Activated T-helper 9 cell treated with anti-CD3 and anti-CD28 coated beads, Interleukin-2, amount 50 U/mL, for 16 hours (primary cell): ENCODE measurements around the gene STIMATE.

Experiments used
- DNase-seq: peaks from one replicate; pipeline ENCODE4 v3.0.0-alpha.2; 2020; ENCODE audit warnings: low read depth

Gene STIMATE

DNA sequence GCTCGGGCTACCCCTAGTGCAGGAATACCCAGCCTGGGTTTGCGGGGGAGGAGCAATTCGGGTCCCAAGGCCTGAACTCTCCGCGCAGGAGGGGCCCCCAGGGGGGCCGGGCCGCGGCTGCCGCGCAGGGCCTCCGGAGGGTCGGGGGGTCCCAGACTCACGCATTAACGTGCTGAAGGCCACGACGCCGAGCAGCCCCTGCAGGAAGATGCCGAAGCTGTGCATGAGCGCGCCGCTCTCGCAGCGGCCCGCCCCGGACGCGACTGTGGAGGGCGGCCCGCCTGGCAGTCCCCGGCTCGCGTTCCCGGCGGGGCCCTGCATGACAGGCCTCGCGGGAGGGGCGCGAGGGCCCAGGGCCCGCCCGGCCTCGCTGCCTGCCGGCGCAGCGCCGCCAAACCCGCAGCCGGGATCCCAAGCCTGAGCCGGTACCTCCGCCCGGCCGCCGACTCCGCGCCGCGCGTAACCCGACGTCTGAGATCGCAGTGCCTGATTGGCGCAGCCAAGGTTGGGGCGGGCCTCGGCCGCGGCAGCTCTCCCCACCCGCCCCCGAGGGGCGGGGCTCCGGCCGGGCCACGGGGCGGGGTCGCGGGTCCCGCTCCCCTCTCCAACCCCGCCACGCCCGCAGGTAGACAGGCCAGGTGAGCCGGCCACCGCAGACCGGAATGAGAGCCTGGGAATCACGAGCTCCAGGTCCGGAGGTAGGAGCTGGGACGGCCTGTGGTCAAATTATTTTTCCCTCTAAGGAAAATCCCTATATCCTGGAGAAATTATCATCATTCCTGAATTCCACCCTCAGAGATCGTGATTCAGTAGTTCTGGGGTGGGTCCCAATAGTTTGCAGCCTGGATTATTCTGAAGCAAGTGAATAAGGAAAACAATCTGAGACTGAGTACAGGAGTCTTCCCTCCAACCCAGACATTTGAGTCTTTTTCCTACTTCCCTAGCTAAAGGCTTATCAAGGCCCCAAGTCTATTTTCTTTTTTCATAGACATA, at the start of gene STIMATE:
TSS of gene STIMATE (minus strand) at position 419 of the 993 bp plus-strand sequence. CDS start at position 321, 98 bp downstream.
- peak; percentile 82 for DNase-seq

DNA sequence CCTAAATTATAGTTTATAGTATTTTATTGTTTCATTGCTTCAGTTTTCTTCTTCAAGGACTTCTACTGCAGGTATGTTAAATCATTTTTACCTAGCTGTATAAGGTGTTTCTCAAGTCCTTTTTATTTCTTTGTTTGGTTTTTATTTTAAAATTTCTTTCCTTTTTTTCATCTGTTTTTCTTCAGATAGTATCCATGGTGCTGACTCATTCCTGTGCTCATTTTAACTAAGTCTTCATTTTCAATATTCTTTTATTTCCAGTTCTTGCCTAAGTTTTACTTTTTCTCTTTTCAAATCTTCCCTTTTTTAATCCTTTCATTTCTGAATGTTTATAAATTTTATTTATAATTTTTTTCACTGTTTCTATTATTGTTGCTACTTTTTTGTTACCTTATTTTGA, 42.3 kb upstream of the STIMATE start:
- no peak for DNase-seq

DNA sequence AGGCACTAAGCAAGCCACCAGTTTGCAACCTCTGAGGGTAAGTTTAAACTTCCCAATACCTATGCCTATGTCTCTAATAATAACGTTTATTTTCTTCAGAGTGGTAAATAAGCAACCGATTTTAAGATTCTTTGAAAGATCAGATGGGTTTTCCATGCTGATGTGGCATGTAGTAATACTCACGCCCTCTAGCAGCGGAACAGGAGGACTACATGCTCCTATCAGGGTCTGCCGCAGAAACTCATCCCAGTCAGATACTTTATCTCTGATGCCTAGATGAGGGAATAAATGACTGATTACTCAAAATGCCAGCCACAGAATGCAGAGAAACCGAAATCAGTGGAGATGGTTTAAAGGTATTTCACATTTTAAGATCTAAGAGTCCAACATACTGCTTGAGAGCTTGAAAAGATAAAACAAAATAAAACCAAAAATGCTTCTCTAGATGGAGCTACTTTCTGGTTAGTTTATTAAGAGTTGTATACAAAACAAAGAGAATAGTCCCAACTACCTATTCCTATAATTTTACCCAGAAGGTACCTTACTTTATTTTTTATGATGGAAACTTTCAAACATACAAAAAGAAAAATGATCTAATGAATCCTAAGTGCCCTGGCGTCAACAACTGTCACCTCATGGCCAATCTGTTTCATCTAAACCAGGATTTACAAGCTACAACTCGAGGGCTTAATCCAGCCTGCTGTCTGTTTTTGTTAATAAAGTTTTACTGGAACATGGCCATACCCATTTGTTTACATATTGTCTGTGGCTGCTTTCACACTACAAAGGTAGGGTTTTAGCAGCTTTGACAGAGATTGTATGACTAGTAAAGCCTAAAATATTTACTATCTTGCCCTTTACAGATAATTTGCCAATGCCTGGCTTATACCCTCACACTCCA, 37.5 kb upstream of the STIMATE start:
- peak; percentile 34 for DNase-seq

DNA sequence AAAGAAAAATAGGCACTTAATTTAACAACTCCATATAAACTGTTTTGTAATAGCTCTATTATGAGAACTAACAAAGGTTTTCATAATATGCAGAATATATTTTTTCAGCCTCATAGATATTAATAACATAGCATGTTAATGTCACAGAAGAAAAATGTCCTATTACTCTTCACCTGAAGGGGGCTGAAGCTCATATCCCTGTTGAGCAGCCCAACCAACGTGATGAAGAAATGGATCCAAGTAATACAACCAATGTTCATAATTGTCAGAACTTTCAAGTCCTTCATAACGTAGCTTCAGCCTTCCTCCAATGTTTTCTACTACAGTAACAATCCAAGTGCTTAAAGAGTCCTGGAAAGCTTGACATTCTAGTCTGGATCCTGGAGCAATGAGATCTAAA, 34.5 kb upstream of the STIMATE start:
- DNase-seq, result no peak

DNA sequence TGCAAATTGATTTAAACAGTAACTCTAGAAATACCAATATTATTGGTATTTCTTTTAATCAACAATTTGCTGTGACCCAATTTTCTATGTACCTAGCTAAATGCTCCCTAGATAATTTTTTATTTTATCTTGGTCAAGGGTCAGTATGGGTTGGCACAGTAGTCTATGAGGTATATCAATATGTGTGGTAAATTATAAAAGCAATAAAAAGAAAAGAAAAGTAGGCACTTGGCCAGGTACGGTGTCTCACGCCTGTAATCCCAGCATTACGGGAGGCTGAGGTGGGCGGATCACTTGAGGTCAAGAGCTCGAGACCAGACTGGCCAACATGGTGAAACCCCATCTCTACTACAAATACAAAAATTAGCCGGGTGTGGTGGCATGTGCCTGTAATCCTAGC, 34.0 kb upstream of the STIMATE start:
- DNase-seq, result no peak

DNA sequence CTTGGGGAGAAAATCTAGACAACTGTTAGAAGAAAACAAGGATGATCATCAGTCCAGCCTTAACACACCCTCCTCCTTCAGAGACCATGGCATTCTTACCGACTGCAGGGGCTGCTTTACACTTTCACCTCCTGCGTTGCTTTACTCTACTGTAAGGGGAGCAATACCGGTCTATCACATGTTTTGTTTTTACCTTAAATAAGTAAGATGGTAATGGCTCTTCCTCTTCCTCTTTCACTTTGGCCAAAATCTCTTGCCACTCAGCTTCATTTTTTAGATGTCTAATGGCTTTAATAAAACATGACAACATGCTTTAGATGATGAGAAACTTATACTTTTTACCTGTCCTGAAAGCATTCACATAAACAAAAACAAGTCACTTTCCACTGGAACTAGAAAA, 33.4 kb upstream of the STIMATE start:
- no peak for DNase-seq

DNA sequence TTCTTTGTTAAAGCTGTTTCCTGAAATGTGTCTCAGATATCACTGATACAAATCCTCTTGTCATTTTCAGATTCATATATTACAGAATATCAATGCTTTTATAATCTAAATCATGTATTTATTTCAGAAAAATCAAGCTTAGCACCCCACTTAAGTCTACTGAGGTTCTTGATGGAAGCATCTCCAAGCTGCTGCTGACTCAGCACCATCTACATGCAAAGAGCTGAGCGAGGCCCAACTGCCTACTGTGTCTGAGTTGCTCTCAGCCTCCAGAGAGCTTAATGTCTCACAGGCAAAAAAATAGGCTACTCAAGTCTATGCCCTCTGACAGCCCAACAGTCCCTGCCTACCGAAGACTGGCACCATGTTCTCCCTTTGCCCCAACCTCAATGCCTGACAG, 29.2 kb upstream of the STIMATE start:
- DNase-seq, result no peak

DNA sequence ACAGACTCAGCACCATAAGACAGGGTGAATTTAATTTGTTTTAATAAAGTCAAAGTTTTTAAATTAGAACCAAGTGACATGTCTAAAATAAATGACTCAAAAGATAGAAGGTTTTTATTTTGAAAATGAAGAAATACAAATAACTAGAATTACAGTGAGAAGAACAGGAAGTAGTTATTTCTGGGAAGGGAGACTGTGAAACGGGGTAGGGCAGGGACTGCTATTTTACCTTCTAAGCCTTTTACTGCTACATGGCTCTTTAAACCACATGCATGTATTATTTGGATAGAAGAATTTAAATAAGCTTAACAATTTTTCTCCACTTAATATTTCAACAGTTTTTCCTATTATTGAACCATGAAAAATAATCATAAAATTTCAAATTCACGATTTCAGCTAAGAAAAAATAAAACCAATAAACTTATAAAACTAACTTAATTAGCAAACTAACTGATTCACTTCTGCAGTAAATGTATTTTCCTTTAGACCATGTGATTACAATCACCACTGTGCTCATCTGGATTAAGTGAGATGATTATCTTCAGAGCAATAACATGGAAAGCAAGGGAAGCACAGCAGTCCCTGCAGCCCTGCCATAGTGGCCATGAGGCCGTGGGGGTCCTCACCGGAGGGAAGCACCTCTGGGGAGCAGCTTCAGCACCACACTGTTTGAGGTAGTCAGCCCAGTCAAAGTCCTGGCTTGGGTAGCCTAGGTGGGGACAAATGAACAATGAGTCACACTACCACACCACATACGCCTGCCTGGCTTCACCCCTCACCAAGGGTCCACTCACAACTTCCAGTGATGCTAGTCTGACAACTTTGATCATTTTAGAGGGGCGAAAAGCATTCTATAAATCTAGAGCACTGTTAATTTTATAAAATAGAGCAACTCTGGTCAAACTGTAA, 28.3 kb upstream of the STIMATE start:
- no peak for DNase-seq

DNA sequence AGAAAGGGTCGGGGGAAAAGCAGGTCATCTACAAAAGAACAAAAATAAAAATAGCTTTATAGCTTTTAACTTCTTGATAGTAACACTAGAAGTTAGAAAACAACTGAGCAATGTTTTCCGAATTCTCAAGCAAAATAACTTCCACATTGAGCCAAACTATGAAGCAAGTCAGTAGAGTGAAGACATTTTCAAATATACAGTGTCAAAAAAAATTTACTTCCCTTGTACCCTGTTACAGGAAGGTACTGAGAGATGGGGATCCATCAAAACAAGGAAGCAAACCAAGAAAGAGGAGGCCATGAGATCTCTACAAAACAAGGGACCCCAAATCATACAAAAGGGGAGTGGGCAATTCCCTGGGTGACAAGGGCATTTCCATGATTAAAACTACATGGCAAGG, 26.6 kb upstream of the STIMATE start:
- no peak for DNase-seq

DNA sequence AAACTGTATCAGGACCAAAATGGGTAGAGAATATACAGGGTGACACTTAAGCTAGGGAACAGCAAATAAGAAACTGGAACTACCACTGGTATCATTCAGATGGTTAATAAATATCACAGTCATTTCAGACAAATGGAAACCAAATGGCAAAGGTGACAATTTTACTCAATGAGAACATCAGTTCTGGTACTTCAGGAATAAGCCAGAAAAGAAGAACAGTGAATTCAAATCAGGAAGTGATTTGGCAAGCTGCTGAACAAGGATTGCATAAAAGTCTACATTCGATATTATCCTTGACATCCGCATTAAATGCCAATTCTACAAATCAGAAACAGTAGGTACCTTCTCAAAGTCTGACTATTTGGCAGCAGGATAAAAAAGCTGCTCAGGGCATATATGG, 23.5 kb upstream of the STIMATE start:
- DNase-seq, result no peak

DNA sequence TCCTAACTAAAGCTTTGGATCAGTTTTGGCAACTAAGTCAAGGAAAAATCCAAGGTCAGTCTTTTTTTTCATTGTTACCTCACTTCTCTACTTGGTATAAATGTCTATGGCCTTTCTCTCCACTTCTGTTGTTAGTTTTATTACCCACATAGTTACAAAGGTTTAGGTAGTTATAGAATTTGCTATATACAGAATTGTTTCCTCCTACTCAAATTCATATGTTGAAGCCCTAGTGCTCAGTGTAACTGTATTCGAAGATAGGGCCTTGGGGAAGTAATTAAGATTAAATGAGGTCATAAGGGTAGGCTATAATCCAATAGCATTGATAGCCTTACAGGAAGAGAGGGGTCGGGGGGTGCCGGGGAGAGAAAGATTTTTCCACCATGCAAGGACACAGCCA, 19.7 kb upstream of the STIMATE start:
- no peak for DNase-seq

DNA sequence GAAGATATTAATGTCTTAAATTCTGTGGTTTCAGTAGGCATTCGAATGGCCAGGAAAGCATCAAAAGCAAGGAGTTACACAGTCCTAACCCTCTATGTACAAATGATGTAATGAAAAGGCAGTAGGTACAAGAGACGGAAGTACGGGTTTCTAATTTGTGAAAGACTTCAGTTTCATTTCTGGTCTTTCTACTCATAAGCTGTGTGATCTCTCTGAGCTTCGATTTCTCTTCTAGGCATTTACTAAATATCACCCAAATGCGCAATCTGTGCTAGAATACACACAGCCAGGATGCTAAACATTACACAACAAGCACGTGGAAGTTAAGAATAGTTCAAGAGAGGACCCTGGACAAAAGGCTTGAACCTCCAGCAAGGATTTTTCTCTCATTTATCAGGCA, 17.9 kb upstream of the STIMATE start:
- DNase-seq, result no peak

DNA sequence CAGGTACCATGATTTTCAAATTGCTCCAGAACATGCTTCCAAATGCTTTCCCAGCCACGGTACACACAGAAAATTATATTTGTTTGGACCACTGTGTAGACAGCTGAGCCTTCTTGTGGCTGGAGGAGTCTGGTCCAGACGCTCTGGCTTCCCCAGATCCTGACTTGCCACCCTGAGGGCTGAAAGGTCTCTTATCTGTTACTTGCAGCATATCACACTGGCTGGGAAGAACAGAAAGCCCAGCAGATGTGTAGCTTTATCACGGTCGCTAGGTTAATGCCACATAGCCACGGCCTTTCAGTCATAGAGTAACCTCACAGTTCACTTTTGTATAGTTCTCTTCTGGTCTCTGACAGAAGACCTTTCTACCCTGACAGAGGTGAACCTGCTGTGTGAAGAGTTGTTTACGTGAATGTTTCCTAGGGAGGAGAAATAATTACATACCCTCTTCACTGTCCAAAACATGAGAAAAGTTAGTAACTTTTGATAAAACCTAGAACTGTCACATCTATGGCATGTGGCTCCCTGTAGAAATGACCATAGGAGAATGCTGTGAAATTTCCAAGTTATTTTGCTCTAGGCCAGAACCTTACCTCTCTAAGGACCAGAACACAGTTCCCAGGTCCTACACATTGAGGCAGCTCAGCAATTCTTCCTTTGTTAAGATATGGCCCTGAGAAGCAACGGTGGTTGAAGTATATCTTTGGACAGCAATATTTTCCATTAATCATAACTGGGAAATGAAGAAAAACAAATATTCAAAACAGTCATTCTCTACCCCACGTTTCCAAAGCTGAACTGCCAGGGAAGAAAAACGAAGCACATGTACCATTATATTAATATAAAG, 15.8 kb upstream of the STIMATE start:
- no peak for DNase-seq

DNA sequence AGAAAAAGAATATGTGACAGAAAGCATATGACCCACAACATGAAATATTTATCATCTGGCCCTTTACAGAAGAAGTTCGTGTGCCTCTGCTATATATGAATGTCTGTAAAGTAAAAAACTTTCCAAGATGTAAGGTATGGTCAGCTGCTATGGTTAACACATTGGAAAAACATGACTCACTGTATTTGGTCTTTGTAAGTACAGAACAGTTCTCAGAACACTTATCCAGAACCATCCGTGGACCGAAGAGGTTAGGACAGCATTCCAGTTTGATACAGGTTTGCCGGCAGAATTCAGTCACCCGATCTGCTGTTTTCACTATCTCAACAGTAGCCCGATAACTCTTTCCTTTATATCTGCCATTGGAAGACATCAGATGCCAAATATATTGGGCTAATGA, 13.5 kb upstream of the STIMATE start:
- DNase-seq, result no peak

DNA sequence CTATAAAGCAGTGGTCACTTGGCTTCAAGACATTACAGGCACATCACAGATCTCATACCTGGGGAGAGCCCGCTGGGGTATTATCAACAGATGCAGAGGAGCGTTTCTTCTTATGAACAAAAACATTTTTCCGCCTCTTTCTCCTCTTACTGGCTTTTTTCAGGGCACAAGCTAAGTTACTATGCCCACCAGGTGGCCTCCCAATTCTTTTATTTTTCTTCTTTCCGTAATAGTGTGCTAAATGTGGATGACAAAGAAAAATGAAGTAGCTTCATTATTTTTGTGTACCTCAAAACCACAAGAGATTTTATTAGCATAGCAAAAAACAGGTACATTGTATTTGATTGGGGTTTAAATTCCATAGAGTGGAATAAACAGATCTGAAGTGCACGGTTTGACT, 10.1 kb upstream of the STIMATE start:
- DNase-seq, result no peak

DNA sequence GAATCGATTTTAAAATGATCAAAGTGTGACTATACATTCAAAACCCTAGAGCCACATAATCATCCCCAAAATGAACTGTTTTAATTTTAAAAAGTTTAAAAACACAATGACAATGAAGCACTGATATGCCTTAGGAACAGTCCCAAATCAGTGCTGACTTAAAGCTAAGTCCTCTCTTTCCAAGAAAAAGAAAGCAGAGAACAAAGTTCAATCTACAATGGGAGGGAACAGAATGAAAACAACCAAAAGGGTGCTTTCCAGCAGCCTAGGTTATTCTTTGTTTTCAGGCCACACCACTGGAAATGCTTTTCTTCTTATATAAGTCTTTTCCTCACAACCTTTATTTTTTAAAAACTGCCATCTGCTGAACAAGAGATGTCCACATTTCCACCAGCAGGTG, 7.2 kb upstream of the STIMATE start:
- DNase-seq, result no peak

DNA sequence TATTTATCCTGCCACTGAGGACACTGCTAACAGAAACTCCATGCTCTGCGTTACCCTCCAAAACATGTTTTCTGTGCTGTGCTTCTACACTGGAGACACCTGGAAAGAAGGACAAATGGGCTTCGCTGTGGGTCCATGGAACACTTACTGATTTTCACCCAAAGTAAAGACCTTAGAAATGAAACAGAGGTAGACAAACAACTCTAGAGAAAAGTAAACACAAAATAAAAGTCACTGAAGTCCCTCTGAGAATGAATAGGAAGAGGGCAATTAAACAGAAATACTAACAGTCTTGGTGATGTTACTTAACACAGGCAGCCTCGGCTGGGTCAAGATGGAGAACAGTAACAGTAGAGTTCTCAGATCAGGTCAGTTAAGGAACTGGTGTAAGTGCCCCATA, 6.7 kb upstream of the STIMATE start:
- DNase-seq, result no peak

DNA sequence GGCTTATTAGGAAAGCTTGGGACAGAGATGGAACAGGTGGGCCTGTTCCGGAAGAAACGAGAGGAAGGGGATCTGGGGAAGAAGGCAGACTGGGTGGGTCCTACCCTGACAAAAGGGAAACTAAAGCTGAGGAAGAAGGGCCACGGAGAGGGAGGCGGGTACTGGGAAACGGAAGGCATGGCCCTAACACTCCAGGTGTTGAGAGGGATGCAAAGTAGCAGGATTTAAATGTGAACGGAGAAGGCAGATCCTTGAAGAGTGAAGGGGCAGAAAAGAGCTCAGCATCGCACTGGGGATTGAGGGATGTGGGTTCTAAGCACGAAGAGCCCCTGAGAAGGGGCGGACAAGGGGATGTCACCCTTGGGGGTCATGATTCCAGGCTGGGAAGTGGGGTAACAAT, 735 bp downstream of the STIMATE start:
- no peak for DNase-seq

DNA sequence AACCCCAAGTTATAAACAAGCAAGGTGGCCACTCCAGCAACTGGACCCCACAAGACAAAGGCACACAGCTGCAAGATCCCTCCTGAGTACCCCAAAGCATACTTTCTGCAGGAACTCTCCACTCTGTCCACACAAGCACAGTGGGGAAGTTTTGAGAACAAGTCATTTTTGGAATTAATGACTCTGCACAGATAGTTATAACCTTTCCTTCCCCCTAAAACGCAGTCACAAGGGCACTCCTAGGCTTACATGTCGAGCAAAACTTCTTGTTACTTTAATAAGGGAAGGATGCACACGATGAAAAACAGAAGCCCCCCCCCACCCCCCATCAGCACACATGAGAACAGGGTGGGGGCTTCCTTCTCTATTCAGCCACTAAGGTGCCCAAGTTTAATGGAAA, 1.2 kb downstream of the STIMATE start:
- DNase-seq, result no peak

DNA sequence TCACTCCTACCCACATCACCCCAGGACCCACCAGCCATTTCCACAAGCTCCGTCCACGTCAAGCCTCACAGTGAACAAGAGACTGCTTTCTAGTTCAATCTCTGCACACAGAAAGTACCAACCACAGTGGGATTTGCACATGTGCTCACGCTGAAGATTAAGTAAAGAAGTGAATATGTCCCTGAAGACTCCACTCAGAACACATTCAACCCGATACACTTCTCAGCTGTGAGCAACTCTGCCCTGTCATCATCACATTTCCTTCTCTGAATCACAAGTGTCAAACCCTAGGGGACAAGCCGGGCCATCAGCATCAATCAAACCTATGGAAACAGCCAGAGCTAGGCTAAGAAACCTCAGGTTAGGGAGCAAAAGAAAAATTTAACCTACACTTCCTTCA, 1.9 kb downstream of the STIMATE start:
- DNase-seq, result peak; percentile 19

DNA sequence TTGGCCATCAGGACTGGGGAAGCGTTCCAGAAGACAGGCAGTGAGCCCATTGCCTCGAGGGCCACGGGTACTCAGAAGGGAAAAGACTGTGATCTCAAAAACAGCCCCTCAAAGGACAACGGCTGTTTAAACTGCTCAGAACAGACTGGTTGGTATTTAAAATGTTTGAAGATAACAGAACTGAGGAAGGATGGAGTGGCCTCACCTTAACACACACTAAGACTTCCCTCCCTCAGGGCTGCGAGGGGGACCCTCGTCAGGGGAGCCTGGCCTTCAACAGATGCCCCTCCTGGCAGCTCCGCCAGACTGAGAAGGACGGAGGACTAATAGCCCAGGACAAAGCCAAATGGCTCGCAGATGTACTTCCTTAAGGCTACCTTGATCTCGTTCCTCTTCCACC, 2.6 kb downstream of the STIMATE start:
- no peak for DNase-seq
